Liver (tissue), 9 donors: ENCODE data around the gene IFNAR1. TPM values are rescaled to one million over a fixed set of nuclear protein-coding genes. Genes with fewer than 3 reads are reported as not detected.

Source experiments
- DNase-seq: peaks from one replicate; pipeline ENCODE4 v3.0.0-alpha.2; 2017; ENCODE audit warnings: low spot score
- H3K27ac ChIP-seq, 2 donors: one replicate each; pipeline ENCODE4 v1.7.0; 2013; ENCODE audit warnings: inconsistent platforms in 2 of 2, low read length in 2 of 2, control low read depth in 1 of 2, low read depth in 1 of 2, mild to moderate bottlenecking in 1 of 2
- H3K27me3 ChIP-seq, 4 donors: one replicate each; pipeline versions ENCODE4 v1.6.1 to v1.7.0; 2013; ENCODE audit warnings: low read length in 3 of 4, inconsistent platforms in 1 of 4, mild to moderate bottlenecking in 1 of 4, moderate library complexity in 1 of 4; ENCODE audit not compliant: control insufficient read depth in 4 of 4, insufficient read depth in 4 of 4
- H3K36me3 ChIP-seq, 4 donors: one replicate each; pipeline versions ENCODE4 v1.6.1 to v1.7.0; 2013; ENCODE audit warnings: low read length in 3 of 4, mild to moderate bottlenecking in 3 of 4, low read depth in 1 of 4, moderate library complexity in 1 of 4; ENCODE audit not compliant: control insufficient read depth in 4 of 4, insufficient read depth in 3 of 4
- H3K4me1 ChIP-seq, 4 donors: one replicate each; pipeline versions ENCODE4 v1.6.1 to v1.7.0; 2013; ENCODE audit warnings: low read length in 3 of 4, mild to moderate bottlenecking in 3 of 4, moderate library complexity in 1 of 4; ENCODE audit not compliant: control insufficient read depth in 4 of 4, insufficient read depth in 4 of 4
- H3K4me3 ChIP-seq, 3 donors: one replicate each; pipeline versions ENCODE4 v1.6.1 to v1.7.0; 2013; ENCODE audit warnings: low read length in 3 of 3, control low read depth in 1 of 3, low read depth in 1 of 3, mild to moderate bottlenecking in 1 of 3
- H3K9ac ChIP-seq, 2 donors: one replicate each; pipeline ENCODE4 v1.7.0; 2013; ENCODE audit warnings: low read length in 2 of 2, mild to moderate bottlenecking in 2 of 2, moderate library complexity in 2 of 2, control low read depth in 1 of 2, low read depth in 1 of 2
- H3K9me3 ChIP-seq, 4 donors: one replicate each; pipeline versions ENCODE4 v1.6.1 to v1.7.0; 2013; ENCODE audit warnings: low read length in 3 of 4; ENCODE audit not compliant: control insufficient read depth in 4 of 4
- CTCF ChIP-seq: fragments of 150-350 bp; IDR thresholded peaks from 2 replicates; pipeline ENCODE4 v1.5.1; 2017; ENCODE audit warnings: improper control_type of control experiment, low read depth, low read length; ENCODE audit not compliant: missing input control
- EGR1 ChIP-seq, 2 donors: IDR thresholded peaks; 2 replicates each; pipeline ENCODE4 v1.6.1; 2016 to 2018; ENCODE audit warnings: antibody characterized with exemption in 2 of 2, low read depth in 2 of 2
- FOXA1 ChIP-seq: IDR thresholded peaks from 2 replicates; pipeline ENCODE4 v1.6.1; 2016; ENCODE audit warnings: antibody characterized with exemption
- FOXA2 ChIP-seq: IDR thresholded peaks from 2 replicates; pipeline ENCODE4 v1.6.1; 2016; ENCODE audit warnings: antibody characterized with exemption
- GABPA ChIP-seq, 2 donors: IDR thresholded peaks in 1 of 2; conservative IDR thresholded peaks in 1 of 2; 2 replicates each; pipeline ENCODE4 v1.6.1; 2016; ENCODE audit warnings: antibody characterized with exemption in 2 of 2, mild to moderate bottlenecking in 1 of 2, moderate library complexity in 1 of 2
- HNF4A ChIP-seq, 2 donors: conservative IDR thresholded peaks; 2 replicates each; pipeline ENCODE4 v1.6.1; 2016; ENCODE audit warnings: antibody characterized with exemption in 2 of 2, mild to moderate bottlenecking in 2 of 2
- HNF4G ChIP-seq: IDR thresholded peaks from 2 replicates; pipeline ENCODE4 v1.6.1; 2016; ENCODE audit warnings: antibody characterized with exemption
- JUND ChIP-seq, 2 donors: IDR thresholded peaks; 2 replicates each; pipeline ENCODE4 v1.6.1; 2016; ENCODE audit warnings: antibody characterized with exemption in 2 of 2
- NR2F2 ChIP-seq: IDR thresholded peaks from 2 replicates; pipeline ENCODE4 v1.6.1; 2016; ENCODE audit warnings: antibody characterized with exemption
- RAD21 ChIP-seq, 2 donors: IDR thresholded peaks; 2 replicates each; pipeline ENCODE4 v1.6.1; 2016; ENCODE audit warnings: antibody characterized with exemption in 2 of 2, mild to moderate bottlenecking in 2 of 2
- REST ChIP-seq: IDR thresholded peaks from 2 replicates; pipeline ENCODE4 v1.6.1; 2016; ENCODE audit warnings: antibody characterized with exemption, mild to moderate bottlenecking
- RXRA ChIP-seq, 2 donors: IDR thresholded peaks; 2 replicates each; pipeline ENCODE4 v1.6.1; 2017 to 2018; ENCODE audit warnings: antibody characterized with exemption in 2 of 2, mild to moderate bottlenecking in 1 of 2
- SP1 ChIP-seq: IDR thresholded peaks from 2 replicates; pipeline ENCODE4 v1.6.1; 2018; ENCODE audit warnings: antibody characterized with exemption, mild to moderate bottlenecking
- TAF1 ChIP-seq: conservative IDR thresholded peaks from 2 replicates; pipeline ENCODE4 v1.6.1; 2016; ENCODE audit warnings: antibody characterized with exemption, mild to moderate bottlenecking
- YY1 ChIP-seq: IDR thresholded peaks from 2 replicates; pipeline ENCODE4 v1.6.1; 2016; ENCODE audit warnings: antibody characterized with exemption, mild to moderate bottlenecking
- ZBTB33 ChIP-seq: IDR thresholded peaks from 2 replicates; pipeline ENCODE4 v1.6.1; 2016; ENCODE audit warnings: antibody characterized with exemption
- WGBS: extraction: QIAGEN DNeasy Blood & Tissue Kit; methylation state at CpG from one replicate; pipeline ENCODE4 v1.1.7; 2013; 5-methylcytosine and 5-hydroxymethylcytosine counted together
- polyA plus RNA-seq, 2 donors: library from polyadenylated mRNA; stranded (reverse) in 1 of 2; unstranded in 1 of 2; fragments of 200-250 nt in 1 of 2; fragments of >200 nt in 1 of 2; fragmentation: Nextera tagmentation in 1 of 2; extraction: Ambion mirVana in 1 of 2; gene quantifications; one replicate each; pipeline versions ENCODE4 v1.2.1 to v1.2.3, GENCODE V29; 2013 to 2015
- total RNA-seq, 2 donors: library from RNA; depleted of rRNA; stranded (reverse); fragments of >200 nt; gene quantifications; one replicate each; pipeline ENCODE4 v1.2.3, GENCODE V29; 2014
- TF ChIP-seq, protein P1 (sequence below): IDR thresholded peaks from 2 replicates; pipeline ENCODE4 v1.6.1; 2016; ENCODE audit warnings: antibody characterized with exemption
- donor health status: healthy.
- donor health status: healthy.
- donor health status: healthy.
- donor health status: healthy.
- donor health status: healthy.

IFNAR1 gene
- total and polyA plus RNA-seq, 4 donors = 31.1 to 54.3 (median 46.2) TPM

GRCh38 chr21:33395891-33396331 is 71.1 kb downstream of the IFNAR1 start:
- H3K9ac ChIP-seq = no peak overlapping the region
- no peaks in the 10 kb centered on the region for H3K27me3 ChIP-seq
- no peak for DNase-seq
- H3K4me1 ChIP-seq = no peaks in the 10 kb centered on the region
- TF ChIP-seq YY1 (no peak), FOXA1 (no peak), EGR1 (IDR thresholded peaks at IDR 0.05; ENCODE audit: low read depth in 2 of 2) (no peak), RAD21 (IDR thresholded peaks at IDR 0.05) (no peak), CTCF (no peak), GABPA (IDR thresholded peaks at IDR 0.05 in 1 of 2, conservative IDR thresholded peaks at IDR 0.05 in 1 of 2) (no peak), NR2F2 (no peak), HNF4G (no peak), JUND (IDR thresholded peaks at IDR 0.05) (no peak), FOXA2 (no peak)
- TF ChIP-seq, protein P1, sequence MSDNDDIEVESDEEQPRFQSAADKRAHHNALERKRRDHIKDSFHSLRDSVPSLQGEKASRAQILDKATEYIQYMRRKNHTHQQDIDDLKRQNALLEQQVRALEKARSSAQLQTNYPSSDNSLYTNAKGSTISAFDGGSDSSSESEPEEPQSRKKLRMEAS = no peak
- H3K9me3 ChIP-seq = no peaks in the 10 kb centered on the region
- H3K36me3 ChIP-seq = no peaks in the 10 kb centered on the region
- no peak overlapping the region for H3K27ac ChIP-seq
- WGBS = 83% methylated on average over 6 of the region's 6 CpGs
- no peak overlapping the region for H3K4me3 ChIP-seq

- Histone ChIP-seq H3K4me1 (no peaks in the 10 kb centered on the region), H3K27ac (no peak overlapping the region), H3K27me3 (no peaks in the 10 kb centered on the region), H3K36me3 (no peaks in the 10 kb centered on the region), H3K9ac (no peak overlapping the region), H3K9me3 (no peaks in the 10 kb centered on the region), H3K4me3 (no peak overlapping the region)
- WGBS = 93% methylated on average over 6 of the region's 6 CpGs
- no peak for DNase-seq
- TF ChIP-seq JUND (IDR thresholded peaks at IDR 0.05) (no peak), YY1 (no peak), TAF1 (no peak)
Observed at GRCh38 chr21:33396436-33396835, 71.7 kb downstream of the IFNAR1 start.

GRCh38 chr21:33396951-33397350 is 72.2 kb downstream of the IFNAR1 start:
- H3K27me3 ChIP-seq = no peaks in the 10 kb centered on the region
- no peaks in the 10 kb centered on the region for H3K36me3 ChIP-seq
- no peaks in the 10 kb centered on the region for H3K9me3 ChIP-seq
- no peak overlapping the region for H3K4me3 ChIP-seq
- no peak overlapping the region for H3K9ac ChIP-seq
- H3K4me1 ChIP-seq = no peaks in the 10 kb centered on the region
- no peak for DNase-seq
- 82% methylated on average over 5 of the region's 5 CpGs for WGBS
- no peak overlapping the region for H3K27ac ChIP-seq
- TF ChIP-seq CTCF = no peak
- no peak for TF ChIP-seq TAF1
- no peak for TF ChIP-seq JUND (IDR thresholded peaks at IDR 0.05)
- TF ChIP-seq RXRA (IDR thresholded peaks at IDR 0.05) = no peak
- TF ChIP-seq GABPA (IDR thresholded peaks at IDR 0.05 in 1 of 2, conservative IDR thresholded peaks at IDR 0.05 in 1 of 2) = no peak
- TF ChIP-seq, protein P1 = no peak
- no peak for TF ChIP-seq RAD21 (IDR thresholded peaks at IDR 0.05)
- TF ChIP-seq EGR1 (IDR thresholded peaks at IDR 0.05; ENCODE audit: low read depth in 2 of 2) = no peak
- TF ChIP-seq SP1 = no peak
- TF ChIP-seq FOXA1 = no peak
- TF ChIP-seq ZBTB33 = no peak
- TF ChIP-seq REST = no peak
- TF ChIP-seq HNF4A (conservative IDR thresholded peaks at IDR 0.05) = no peak
- no peak for TF ChIP-seq FOXA2
- no peak for TF ChIP-seq YY1
